Upper lobe of left lung (tissue), 4 donors: ENCODE data around the gene CNPY1.

Experiments used
- CTCF ChIP-seq, 6 experiments: fragments of 450-650 bp in 4 of 6; fragments of 200-600 bp in 2 of 6; sonication (generic) in 2 of 6; IDR thresholded peaks; one replicate each; pipeline ENCODE4 v1.5.1; 2016 to 2019; ENCODE audit warnings: antibody characterized with exemption in 6 of 6
- EP300 ChIP-seq, 4 donors: sonication (generic); formaldehyde crosslinking; IDR thresholded peaks; one replicate each; pipeline ENCODE4 v1.5.1; 2017; ENCODE audit warnings: antibody characterized with exemption in 4 of 4, control low read depth in 2 of 4
- POLR2A ChIP-seq, 4 donors: fragments of 450-650 bp; IDR thresholded peaks; one replicate each; pipeline ENCODE4 v1.5.1; 2016 to 2017; ENCODE audit warnings: antibody characterized with exemption in 4 of 4, mild to moderate bottlenecking in 2 of 4
- POLR2AphosphoS5 ChIP-seq, 2 donors: sonication (generic); formaldehyde crosslinking; IDR thresholded peaks; one replicate each; pipeline ENCODE4 v1.5.1; 2017; ENCODE audit warnings: antibody characterized with exemption in 2 of 2

GRCh38 chr7:155458878-155459699 is 87.3 kb downstream of the CNPY1 start:
- TF ChIP-seq POLR2A (IDR thresholded peaks at IDR 0.05) (no peak), POLR2AphosphoS5 (IDR thresholded peaks at IDR 0.05) (no peak), CTCF (IDR thresholded peaks at IDR 0.05) (no peak), EP300 (IDR thresholded peaks at IDR 0.05) (no peak)
